Muscle of arm (tissue), 12 donors: ENCODE results near the gene CAD. TPM values are rescaled to one million over a fixed set of nuclear protein-coding genes. Genes with fewer than 3 reads are reported as not detected.

ENCODE experiments used
- DNase-seq: peaks from one replicate; pipeline ENCODE4 v3.0.0-alpha.2; 2013
- polyA plus RNA-seq, 12 donors: library from polyadenylated mRNA; unstranded; fragments of 120-200 nt; gene quantifications; one replicate each; pipeline ENCODE4 v1.2.1, GENCODE V29; 2013; ENCODE audit not compliant: insufficient read length in 12 of 12

The CAD gene
- polyA plus RNA-seq, 12 donors = 18.7 to 45.3 (median 24.5) TPM; not detected in 1

- DNase-seq = no peak
Measured at GRCh38 chr2:27223416-27223815, 6.2 kb downstream of the CAD start.

- DNase-seq = no peak
Measured at GRCh38 chr2:27225526-27225925, 8.4 kb downstream of the CAD start.

GRCh38 chr2:27227501-27227900, 10.3 kb downstream of the CAD start:
- no peak for DNase-seq

GRCh38 chr2:27231921-27232320, 14.8 kb downstream of the CAD start:
- no peak for DNase-seq

DNA sequence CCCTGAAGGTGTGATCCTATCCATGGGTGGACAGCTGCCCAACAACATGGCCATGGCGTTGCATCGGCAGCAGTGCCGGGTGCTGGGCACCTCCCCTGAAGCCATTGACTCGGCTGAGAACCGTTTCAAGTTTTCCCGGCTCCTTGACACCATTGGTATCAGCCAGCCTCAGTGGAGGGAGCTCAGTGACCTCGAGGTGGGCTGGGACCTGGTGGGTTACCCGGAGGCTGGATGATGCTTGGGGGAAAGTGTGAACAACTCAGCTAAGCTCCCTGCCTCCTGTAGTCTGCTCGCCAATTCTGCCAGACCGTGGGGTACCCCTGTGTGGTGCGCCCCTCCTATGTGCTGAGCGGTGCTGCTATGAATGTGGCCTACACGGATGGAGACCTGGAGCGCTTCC, 16.2 kb downstream of the CAD start:
- no peak for DNase-seq

- DNase-seq = no peak
Measured at GRCh38 chr2:27236136-27236535, 19.0 kb downstream of the CAD start.

GRCh38 chr2:27236626-27237025, 19.5 kb downstream of the CAD start:
- no peak for DNase-seq

DNA sequence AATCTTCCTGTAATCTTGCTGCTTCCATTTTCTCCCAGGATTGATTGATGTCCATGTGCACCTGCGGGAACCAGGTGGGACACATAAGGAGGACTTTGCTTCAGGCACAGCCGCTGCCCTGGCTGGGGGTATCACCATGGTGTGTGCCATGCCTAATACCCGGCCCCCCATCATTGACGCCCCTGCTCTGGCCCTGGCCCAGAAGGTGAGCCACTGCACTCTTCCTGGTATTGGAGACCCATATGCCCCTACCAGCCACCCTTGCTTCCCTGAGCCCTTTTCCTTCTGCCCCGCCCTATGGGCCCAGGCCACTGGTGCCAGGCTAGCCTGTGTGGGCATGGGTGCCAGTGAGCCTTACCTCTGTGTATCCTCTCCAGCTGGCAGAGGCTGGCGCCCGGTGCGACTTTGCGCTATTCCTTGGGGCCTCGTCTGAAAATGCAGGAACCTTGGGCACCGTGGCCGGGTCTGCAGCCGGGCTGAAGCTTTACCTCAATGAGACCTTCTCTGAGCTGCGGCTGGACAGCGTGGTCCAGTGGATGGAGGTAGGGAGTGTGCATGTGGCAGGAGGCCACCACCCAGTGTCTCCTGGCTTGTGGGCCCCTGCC, 20.3 kb downstream of the CAD start:
- DNase-seq = no peak

- DNase-seq = no peak
Measured at GRCh38 chr2:27238976-27239375, 21.8 kb downstream of the CAD start.

DNA sequence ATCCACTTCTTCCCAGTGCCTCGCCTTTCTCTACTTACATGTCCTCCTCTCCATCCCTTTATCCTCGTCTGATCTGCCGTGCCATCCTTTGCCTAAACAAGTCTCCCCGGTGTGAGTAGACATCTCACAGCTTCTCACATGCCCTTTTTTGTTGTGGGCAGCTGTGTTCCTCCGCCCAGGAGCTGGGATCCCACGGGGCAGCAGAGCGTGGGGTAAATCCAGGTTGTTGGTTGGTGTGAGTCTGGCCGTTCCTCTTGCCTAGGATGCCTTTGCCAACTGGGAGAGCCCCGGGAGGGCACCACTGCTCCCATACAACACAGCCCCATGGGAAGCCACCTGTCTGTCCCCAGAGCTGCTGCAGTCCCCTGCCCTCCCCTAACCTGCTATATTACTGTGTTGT, 23.2 kb downstream of the CAD start:
- DNase-seq = no peak

DNA sequence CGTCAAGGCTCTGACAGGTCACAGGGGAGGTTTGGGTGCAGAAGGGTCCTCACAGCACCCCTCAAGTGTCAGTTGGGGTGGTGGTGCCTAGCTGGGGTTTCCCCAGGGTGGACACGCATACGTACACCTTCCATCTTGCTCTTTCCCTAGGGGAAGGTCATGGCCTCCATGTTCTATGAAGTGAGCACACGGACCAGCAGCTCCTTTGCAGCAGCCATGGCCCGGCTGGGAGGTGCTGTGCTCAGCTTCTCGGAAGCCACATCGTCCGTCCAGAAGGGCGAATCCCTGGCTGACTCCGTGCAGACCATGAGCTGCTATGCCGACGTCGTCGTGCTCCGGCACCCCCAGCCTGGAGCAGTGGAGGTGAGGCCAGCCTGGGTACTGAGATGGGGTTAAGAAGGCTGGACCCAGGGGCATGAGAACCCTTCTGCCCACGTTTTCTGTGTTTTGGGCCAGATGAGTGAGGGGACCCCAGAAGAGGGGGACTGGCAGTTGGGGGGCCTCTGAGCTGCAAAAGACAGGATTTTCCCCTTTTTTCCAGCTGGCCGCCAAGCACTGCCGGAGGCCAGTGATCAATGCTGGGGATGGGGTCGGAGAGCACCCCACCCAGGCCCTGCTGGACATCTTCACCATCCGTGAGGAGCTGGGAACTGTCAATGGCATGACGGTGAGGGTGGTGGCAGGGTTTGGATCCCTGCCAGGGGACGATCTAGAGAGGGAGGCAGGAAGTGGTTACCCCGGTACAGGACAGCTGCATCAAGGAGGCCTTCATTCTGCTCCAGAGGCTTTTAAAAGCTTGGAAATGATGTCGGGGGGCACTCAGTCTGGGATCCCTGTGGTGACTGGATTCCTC, 24.8 kb downstream of the CAD start:
- no peak for DNase-seq

GRCh38 chr2:27242614-27242951, 25.4 kb downstream of the CAD start:
- DNase-seq = no peak

GRCh38 chr2:27243391-27244130, 26.4 kb downstream of the CAD start:
- DNase-seq = no peak

DNA sequence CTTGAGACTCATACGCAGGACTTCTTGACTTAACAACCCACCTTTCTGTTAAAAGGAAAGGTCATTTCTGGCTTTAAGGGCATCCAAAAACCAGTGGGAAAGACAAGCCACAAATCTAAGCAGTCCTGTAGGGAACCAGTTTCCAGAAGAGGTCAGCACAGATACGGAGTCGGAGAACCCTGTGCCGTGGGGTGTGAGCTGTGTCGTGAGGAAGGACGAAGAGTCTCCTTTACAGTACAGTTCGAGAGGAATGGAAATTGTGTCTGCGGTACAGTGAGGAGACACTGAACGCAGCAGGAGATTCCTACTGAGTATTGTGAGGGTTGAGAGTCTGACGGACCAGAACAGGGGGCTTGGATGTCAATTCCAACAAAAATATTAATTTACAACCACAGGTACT, 27.9 kb downstream of the CAD start:
- no peak for DNase-seq

DNA sequence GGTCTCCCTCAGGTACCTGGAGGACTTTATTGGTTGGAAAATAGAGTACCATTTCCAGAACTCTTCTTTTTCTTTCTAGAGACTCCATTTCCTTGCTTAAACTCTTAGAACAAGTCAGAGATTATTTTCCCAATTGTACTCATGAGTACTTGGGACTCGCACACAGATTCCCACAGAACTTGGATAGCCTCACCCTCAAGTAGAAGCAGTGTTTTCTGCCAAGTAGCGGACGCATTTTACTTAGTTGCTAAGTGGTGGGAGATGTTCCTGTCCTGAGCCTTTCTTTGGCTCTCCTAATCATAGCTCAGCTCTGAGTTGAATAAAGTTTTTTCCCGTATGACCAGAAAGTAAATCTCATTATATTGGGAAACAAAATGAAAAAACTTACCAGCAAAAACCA, 28.5 kb downstream of the CAD start:
- peak; percentile 28 for DNase-seq

GRCh38 chr2:27247893-27248292, 30.7 kb downstream of the CAD start:
- no peak for DNase-seq

DNA sequence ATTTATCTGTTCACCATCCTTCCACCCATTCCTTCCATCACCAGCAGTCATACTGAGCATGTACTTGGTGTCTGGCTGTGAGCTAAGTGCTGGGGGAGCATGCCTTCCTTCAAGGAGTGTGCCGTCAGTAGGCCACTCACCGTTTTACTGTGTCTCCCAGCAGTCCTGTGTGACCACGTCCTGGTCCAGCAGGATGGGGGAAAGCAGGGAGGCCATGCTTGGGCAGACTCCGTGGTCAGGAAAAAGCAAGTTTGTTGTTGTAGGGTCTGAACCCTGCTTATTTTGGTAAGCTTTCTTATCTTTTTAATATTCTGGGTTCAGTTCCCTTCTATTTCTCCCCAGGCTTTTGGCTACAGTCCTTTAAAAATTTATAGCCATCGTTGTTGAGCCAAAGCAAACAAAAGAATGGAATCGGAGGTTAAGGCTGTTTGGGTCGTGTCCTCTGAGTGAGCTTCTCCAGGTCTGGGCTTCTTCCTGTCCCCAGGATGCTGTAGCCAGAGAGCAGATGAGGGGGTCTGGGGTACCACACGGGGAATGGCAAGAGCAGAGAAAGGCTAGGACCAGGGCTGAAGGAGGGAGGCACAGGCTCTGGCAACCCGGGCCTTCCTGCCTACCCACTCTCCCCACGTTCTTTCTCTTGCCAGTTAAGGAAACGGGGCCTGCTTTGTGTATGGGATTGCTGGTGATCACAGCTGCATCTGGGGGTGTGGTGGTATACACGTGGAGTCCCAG, 32.2 kb downstream of the CAD start:
- DNase-seq = no peak

- no peak for DNase-seq
Measured at GRCh38 chr2:27249891-27250651, 32.9 kb downstream of the CAD start.

DNA sequence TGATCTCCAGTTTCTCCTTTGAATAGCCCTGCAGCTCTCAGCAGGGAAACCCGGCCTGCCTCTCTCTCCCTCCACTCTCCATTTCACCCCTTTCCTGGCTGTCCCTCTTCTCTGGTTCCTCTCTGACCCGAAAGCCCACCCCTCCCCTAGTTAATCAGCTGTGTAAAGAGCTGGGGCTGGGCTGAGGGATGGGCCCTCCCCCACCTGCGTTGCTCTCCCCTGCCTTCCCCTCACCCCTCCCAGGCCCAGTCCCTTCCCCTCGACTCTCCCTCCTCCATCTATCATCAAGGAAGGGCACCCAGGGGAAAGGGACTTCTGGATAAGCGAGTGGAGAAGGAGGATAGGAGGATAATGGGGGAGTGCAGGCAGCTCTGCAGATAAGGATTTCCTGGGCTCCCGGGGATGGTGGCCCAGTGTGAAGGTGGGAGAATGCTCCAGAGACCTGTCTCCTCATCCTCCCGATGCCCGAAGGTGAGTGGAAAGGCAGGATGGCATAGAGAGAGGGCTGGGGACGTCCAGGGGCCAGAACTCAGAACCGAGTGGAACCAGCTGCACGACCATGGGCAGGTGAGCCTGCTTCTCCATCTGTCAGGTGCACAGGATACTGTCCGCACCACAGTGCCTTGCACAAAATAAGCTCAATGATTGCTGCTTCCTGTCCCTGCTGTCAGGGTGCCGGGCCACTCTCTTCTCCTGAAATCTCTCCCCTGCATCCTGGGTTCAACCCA, 33.6 kb downstream of the CAD start:
- no peak for DNase-seq

DNA sequence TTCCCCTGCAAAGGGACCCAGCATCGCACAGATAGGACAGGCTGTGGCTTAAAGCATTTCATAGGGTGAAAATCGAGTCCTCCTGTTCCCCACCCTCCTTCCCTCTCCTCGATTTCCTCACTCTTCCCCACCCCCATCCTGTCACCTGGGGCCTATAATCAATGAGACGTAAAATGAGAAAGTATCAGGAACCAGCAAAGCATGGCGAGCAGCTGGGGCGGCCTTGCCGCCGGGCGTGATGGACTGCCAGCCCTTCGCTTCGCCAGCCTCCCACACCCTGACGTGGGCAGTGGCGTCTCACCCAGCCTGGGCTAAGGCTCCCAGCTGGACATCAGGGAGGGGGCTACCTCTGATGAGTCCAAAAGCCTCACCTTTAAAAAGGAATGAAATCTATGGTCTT, 34.6 kb downstream of the CAD start:
- no peak for DNase-seq

GRCh38 chr2:27255187-27255586, 38.0 kb downstream of the CAD start:
- DNase-seq = no peak
